Spleen (tissue), 11 donors: Measurements from ENCODE around the gene CRK. TPM values are rescaled to one million over a fixed set of nuclear protein-coding genes. Genes with fewer than 3 reads are reported as not detected.

Experiments
- DNase-seq: peaks from one replicate; pipeline ENCODE4 v3.0.0-alpha.2; 2020
- H3K27ac ChIP-seq, 8 donors: fragments of 200-600 bp; sonication (generic) in 7 of 8; 1 replicate in 4 of 8; 2 replicates in 4 of 8; pipeline versions ENCODE4 v1.5.0 to v1.8.0; 2016 to 2021; ENCODE audit warnings: inconsistent platforms in 4 of 8, mild to moderate bottlenecking in 4 of 8, moderate library complexity in 1 of 8
- H3K27me3 ChIP-seq, 7 donors: fragments of 200-600 bp; sonication (generic) in 6 of 7; replicated peaks in 1 of 7; 1 replicate in 4 of 7; 2 replicates in 3 of 7; pipeline versions ENCODE4 v1.5.0 to v1.8.0; 2016 to 2021; ENCODE audit warnings: inconsistent platforms in 3 of 7, mild to moderate bottlenecking in 1 of 7
- H3K36me3 ChIP-seq, 6 donors: fragments of 200-600 bp; sonication (generic) in 5 of 6; 1 replicate in 4 of 6; 2 replicates in 2 of 6; pipeline versions ENCODE4 v1.5.0 to v1.8.0; 2016 to 2021; ENCODE audit warnings: inconsistent platforms in 2 of 6
- H3K4me1 ChIP-seq, 6 donors: fragments of 200-600 bp; sonication (generic) in 5 of 6; 1 replicate in 3 of 6; 2 replicates in 3 of 6; pipeline versions ENCODE4 v1.5.0 to v1.8.0; 2016 to 2021; ENCODE audit warnings: inconsistent platforms in 3 of 6
- H3K4me3 ChIP-seq, 8 donors: fragments of 200-600 bp; sonication (generic) in 7 of 8; 1 replicate in 4 of 8; 2 replicates in 4 of 8; pipeline versions ENCODE4 v1.5.0 to v1.8.0; 2016 to 2021; ENCODE audit warnings: inconsistent platforms in 4 of 8, mild to moderate bottlenecking in 4 of 8, moderate library complexity in 2 of 8
- H3K9me3 ChIP-seq, 8 donors: fragments of 200-600 bp; sonication (generic) in 7 of 8; 1 replicate in 4 of 8; 2 replicates in 4 of 8; pipeline versions ENCODE4 v1.5.0 to v1.8.0; 2016 to 2021; ENCODE audit warnings: inconsistent platforms in 4 of 8
- POLR2A ChIP-seq, 3 donors: fragments of 450-650 bp; IDR thresholded peaks; one replicate each; pipeline ENCODE4 v1.5.1; 2017; ENCODE audit warnings: antibody characterized with exemption in 3 of 3, mild to moderate bottlenecking in 1 of 3
- POLR2AphosphoS5 ChIP-seq, 3 donors: sonication (generic); formaldehyde crosslinking; IDR thresholded peaks; one replicate each; pipeline ENCODE4 v1.5.1; 2017; ENCODE audit warnings: antibody characterized with exemption in 3 of 3
- WGBS, 5 donors: extraction: QIAGEN DNeasy Blood & Tissue Kit in 3 of 5; methylation state at CpG; one replicate each; pipeline versions ENCODE4 v1.1.5 to v1.1.7; 2013 to 2018; 5-methylcytosine and 5-hydroxymethylcytosine counted together
- intact Hi-C: fragments of 100-400 bp; cut with DNase I; formaldehyde crosslinking; loops from one replicate; pipeline ENCODE4 v1.15.0; 2023; ENCODE audit warnings: low total_unique reads
- polyA plus RNA-seq, 3 donors: library from polyadenylated mRNA; stranded (reverse); fragments of 200-250 nt; gene quantifications; one replicate each; pipeline ENCODE4 v1.2.1, GENCODE V29; 2013
- total RNA-seq, 7 donors: library from RNA; depleted of rRNA in 3 of 7; stranded (reverse); fragments of >200 nt in 3 of 7; fragmentation: NEBNext Ultra II Directional in 4 of 7; extraction: Animal tissue kit (Norgen Biotek cat#: 25700) in 4 of 7; gene quantifications; one replicate each; pipeline versions ENCODE4 v1.1.0 to v1.2.1, GENCODE V29; 2016 to 2021
- TF ChIP-seq, protein P1 (sequence below), 11 experiments: fragments of 200-600 bp in 7 of 11; fragments of 450-650 bp in 4 of 11; sonication (generic) in 4 of 11; IDR thresholded peaks in 8 of 11; conservative IDR thresholded peaks in 3 of 11; 1 replicate in 7 of 11; 2 replicates in 4 of 11; pipeline versions ENCODE4 v1.4.0 to v1.8.0; 2016 to 2021; ENCODE audit warnings: antibody characterized with exemption in 11 of 11, inconsistent platforms in 4 of 11, mild to moderate bottlenecking in 1 of 11
- donor health status: healthy with polysubstance abuse.
- donor health status: DM: no; HTN: no; CAD: no; lungs with moderate emphysema.
- donor health status: DM: no; HTN: no; CAD: no.
- donor health status: Bipolar disorder and iron deficiency.
- donor health status: healthy.
- donor health status: DM: no; HTN: no; CAD: no.
- donor health status: DM: yes; HTN: yes; CAD: no.

CRK gene
- total and polyA plus RNA-seq, 10 donors: 11.7 to 54.6 (median 43.4) TPM

DNA sequence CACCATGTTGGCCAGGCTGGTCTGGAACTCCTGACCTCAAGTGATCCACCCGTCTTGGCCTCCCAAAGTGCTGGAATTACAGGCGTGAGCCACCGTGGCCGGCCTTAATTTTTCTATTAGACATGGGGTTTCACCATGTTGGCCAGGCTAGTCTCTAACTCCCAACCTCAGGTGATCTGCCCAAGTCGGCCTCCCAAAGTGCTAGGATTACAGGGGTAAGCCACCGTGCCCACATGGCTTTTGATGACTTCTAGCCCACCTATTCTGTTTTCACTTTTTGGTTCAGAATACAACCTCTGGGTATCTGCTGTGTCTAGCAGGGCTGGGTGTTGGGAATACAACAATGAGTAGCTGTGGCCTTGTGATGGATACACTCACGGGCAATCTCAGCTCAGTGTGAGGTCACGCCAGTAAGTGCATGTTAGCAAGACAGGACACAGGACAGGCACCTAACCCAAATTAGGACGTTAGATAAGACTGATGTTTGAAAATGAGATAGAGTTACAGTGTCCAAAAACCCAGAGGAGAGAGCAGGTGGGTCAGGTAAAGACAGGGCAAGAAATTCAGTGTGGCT, 41.9 kb downstream of the CRK start:
- intact Hi-C loops: no loop called here
- Histone ChIP-seq H3K4me1 (peaks cover 0 to 7% (median 4%) of the 10 kb centered on the region in 6 donors), H3K27me3 (no peaks in the 10 kb centered on the region), H3K4me3 (no peak overlapping the region), H3K9me3 (no peaks in the 10 kb centered on the region), H3K36me3 (peaks cover 0 to 33% (median 2%) of the 10 kb centered on the region in 6 donors), H3K27ac (no peak overlapping the region)
- TF ChIP-seq POLR2A (IDR thresholded peaks at IDR 0.05) (no peak), POLR2AphosphoS5 (IDR thresholded peaks at IDR 0.05) (no peak)
- TF ChIP-seq, protein P1, sequence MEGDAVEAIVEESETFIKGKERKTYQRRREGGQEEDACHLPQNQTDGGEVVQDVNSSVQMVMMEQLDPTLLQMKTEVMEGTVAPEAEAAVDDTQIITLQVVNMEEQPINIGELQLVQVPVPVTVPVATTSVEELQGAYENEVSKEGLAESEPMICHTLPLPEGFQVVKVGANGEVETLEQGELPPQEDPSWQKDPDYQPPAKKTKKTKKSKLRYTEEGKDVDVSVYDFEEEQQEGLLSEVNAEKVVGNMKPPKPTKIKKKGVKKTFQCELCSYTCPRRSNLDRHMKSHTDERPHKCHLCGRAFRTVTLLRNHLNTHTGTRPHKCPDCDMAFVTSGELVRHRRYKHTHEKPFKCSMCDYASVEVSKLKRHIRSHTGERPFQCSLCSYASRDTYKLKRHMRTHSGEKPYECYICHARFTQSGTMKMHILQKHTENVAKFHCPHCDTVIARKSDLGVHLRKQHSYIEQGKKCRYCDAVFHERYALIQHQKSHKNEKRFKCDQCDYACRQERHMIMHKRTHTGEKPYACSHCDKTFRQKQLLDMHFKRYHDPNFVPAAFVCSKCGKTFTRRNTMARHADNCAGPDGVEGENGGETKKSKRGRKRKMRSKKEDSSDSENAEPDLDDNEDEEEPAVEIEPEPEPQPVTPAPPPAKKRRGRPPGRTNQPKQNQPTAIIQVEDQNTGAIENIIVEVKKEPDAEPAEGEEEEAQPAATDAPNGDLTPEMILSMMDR (IDR thresholded peaks at IDR 0.05 in 8 of 11, conservative IDR thresholded peaks at IDR 0.05 in 3 of 11): no peak
- WGBS, 5 donors: 73 to 91% (median 86%) methylated on average over 9 of the region's 9 CpGs
- peak; percentile 6 for DNase-seq

DNA sequence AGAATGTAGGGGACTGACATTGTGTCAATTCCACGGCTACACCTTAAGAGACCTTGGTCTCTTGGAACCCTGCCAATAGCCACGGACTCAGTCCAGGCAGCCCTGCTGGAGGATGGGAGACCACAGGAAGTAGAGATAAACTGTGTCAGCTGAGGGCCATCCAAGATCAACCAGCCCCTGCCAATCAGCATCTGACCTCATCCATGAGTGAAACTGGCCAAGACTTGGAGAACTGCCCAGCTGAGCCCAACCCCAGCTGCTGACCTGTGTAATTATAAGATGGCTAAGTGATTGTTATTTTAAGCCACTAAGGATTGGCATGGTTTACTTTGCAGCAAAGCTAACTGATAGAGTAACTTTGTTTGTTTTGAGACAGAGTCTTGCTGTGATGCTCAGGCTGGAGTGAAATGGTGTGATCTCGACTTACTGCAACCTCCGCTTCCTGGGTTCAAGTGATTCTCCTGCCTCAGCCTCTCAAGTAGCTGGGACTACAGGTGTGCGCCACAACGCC, 42.7 kb downstream of the CRK start:
- peak; percentile 60 for DNase-seq
- no peak overlapping the region for H3K4me3 ChIP-seq

DNA sequence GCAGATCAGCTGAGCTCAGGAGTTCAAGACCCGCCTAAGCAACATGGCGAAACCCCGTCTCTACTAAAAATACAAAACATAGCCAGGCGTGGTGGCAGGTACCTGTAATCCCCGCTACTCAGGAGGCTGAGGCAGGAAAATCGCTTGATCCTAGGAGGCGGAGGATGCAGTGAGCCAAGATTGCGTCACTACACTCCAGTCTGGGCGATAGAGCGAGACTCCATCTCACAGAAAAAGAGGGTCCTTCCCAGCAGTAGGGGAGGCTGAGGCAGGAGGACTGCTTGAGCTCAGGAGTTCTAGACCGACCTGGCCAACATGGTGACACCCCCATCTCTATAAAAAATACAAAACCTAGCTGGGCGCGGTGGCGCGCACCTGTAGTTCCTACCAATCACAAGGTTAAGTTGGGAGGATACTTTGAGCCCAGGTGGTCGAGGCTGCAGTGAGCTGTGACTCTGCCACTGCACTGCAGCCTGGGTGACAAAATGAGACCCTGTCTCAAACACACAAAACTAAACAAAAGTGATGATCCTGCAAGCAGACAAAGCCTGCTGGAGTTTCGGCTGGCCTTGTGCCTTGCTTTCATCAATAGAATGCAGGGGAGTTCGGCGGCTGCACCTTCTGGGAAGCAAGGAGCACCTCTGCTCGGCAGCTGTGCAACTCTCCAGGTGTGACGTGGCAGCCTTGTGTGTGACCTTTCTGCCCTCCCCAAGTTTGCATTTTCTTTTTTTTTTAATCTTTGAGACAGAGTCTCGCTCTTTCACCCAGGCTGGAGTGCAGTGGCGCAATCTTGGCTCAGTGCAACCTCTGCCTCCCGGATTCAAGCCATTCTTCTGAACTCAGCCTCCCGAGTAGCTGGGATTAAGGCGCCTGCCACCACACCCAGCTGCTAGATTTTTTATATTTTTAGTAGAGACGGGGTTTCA, 43.6 kb downstream of the CRK start:
- no peaks in the 10 kb centered on the region for H3K27me3 ChIP-seq
- no peak overlapping the region for H3K27ac ChIP-seq
- H3K36me3 ChIP-seq: peaks cover 0 to 18% (median 0%) of the 10 kb centered on the region in 6 donors
- no peak overlapping the region for H3K4me3 ChIP-seq
- H3K9me3 ChIP-seq: no peaks in the 10 kb centered on the region
- DNase-seq: peak; percentile 49
- WGBS, 5 donors: 83 to 91% (median 86%) methylated on average over 26 to 27 of the region's 27 CpGs
- TF ChIP-seq POLR2A (IDR thresholded peaks at IDR 0.05) (no peak), POLR2AphosphoS5 (IDR thresholded peaks at IDR 0.05) (peak in 1 of 3 donors; percentile 8)
- TF ChIP-seq, protein P1 (IDR thresholded peaks at IDR 0.05 in 8 of 11, conservative IDR thresholded peaks at IDR 0.05 in 3 of 11): no peak
- peaks cover 0 to 7% (median 4%) of the 10 kb centered on the region in 6 donors for H3K4me1 ChIP-seq
- intact Hi-C loops: no loop called here

More for the DNA sequence above, 42.7 kb downstream of the CRK start:
- H3K27ac ChIP-seq: no peak overlapping the region
- no peaks in the 10 kb centered on the region for H3K9me3 ChIP-seq
- 66 to 71% (median 67%) methylated on average over 6 of the region's 6 CpGs for WGBS, 5 donors
- H3K36me3 ChIP-seq: peaks cover 0 to 27% (median 2%) of the 10 kb centered on the region in 6 donors
- H3K4me1 ChIP-seq: peaks cover 0 to 7% (median 4%) of the 10 kb centered on the region in 6 donors
- intact Hi-C loops: no loop called here
- peak in 1 of 3 donors; percentile 21 for TF ChIP-seq POLR2AphosphoS5 (IDR thresholded peaks at IDR 0.05)
- TF ChIP-seq, protein P1 (IDR thresholded peaks at IDR 0.05 in 8 of 11, conservative IDR thresholded peaks at IDR 0.05 in 3 of 11): no peak
- H3K27me3 ChIP-seq: no peaks in the 10 kb centered on the region

DNA sequence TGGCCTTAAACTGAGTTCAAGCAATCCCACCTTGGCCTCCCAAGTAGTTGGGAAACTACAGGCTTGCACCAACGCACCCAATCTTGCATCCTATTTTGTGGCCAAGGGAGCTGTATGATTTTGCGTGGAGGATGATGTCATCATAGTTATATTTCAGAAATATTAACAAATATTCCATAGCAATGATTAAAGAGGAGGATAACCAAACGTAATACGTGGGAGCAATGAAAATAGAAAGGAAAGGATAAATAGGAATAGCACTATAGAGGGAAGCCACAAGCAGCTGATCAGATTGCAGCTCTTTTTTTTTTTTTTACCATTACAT, 53.8 kb downstream of the CRK start:
- WGBS, 5 donors: 66 to 94% (median 77%) methylated on average over 4 of the region's 4 CpGs
- Histone ChIP-seq H3K27me3 (no peaks in the 10 kb centered on the region), H3K4me1 (peaks cover 7 to 46% (median 28%) of the 10 kb centered on the region in 6 donors), H3K4me3 (no peak overlapping the region), H3K9me3 (no peaks in the 10 kb centered on the region), H3K27ac (no peak overlapping the region), H3K36me3 (no peaks in the 10 kb centered on the region)
- TF ChIP-seq POLR2AphosphoS5 (IDR thresholded peaks at IDR 0.05) (no peak), POLR2A (IDR thresholded peaks at IDR 0.05) (no peak)
- TF ChIP-seq, protein P1 (IDR thresholded peaks at IDR 0.05 in 8 of 11, conservative IDR thresholded peaks at IDR 0.05 in 3 of 11): no peak
- no peak for DNase-seq
- intact Hi-C loops: no loop called here
